Mesothelial cell of epicardium (in vitro differentiated cells): ENCODE measurements around the gene FEN1. TPM values are rescaled to one million over a fixed set of nuclear protein-coding genes. Genes with fewer than 3 reads are reported as not detected.

Experiments
- DNase-seq, 2 experiments: peaks; one replicate each; pipeline ENCODE4 v3.0.0; 2021; ENCODE audit warnings: low spot score in 2 of 2; ENCODE audit not compliant: unreplicated experiment in 2 of 2
- H3K27ac Mint-ChIP-seq: 2 replicates; pipeline ENCODE4 v1.8.0; 2021; ENCODE audit warnings: mixed read lengths
- H3K27me3 Mint-ChIP-seq: 2 replicates; pipeline ENCODE4 v1.8.0; 2021; ENCODE audit warnings: low read depth, mixed read lengths
- H3K36me3 Mint-ChIP-seq: 2 replicates; pipeline ENCODE4 v1.8.0; 2021; ENCODE audit warnings: mixed read lengths
- H3K4me1 Mint-ChIP-seq: 2 replicates; pipeline ENCODE4 v1.8.0; 2021; ENCODE audit warnings: mixed read lengths
- H3K4me3 Mint-ChIP-seq: 2 replicates; pipeline ENCODE4 v1.8.0; 2021; ENCODE audit warnings: mild to moderate bottlenecking, moderate library complexity, mixed read lengths
- H3K9me3 Mint-ChIP-seq: 2 replicates; pipeline ENCODE4 v1.8.0; 2021; ENCODE audit warnings: mixed read lengths
- total RNA-seq: library from RNA; stranded (reverse); gene quantifications from 3 replicates; pipeline ENCODE4 v1.2.1, GENCODE V29; 2021
- TF ChIP-seq, protein P1 (sequence below): fragments of 200-600 bp; sonication (generic); IDR thresholded peaks from one replicate; pipeline ENCODE4 v1.5.0; 2021; ENCODE audit warnings: antibody characterized with exemption; ENCODE audit not compliant: unreplicated experiment

The FEN1 gene
- total RNA-seq, 1 donor from 2014 or later: 20.3 TPM

DNA sequence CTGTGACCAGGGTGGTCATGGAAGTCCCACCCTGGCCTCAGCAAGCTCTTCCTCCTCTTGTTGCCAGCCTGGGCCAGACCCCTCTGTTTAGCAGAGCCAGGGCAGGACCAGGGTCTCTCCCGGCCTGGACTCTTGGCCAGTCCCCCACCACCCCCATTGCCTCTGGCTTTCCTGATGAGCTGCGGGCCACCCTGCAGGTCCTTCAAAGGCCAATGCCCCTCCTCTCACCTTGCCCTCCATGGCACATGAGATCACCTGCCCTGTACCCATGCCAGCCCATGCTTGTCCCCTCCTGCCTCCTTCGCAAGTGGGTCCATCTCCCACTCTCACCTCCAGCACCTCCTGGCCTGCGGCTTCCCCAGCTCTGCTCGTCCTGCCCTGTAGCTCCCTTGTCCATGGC lies 45.8 kb downstream of the FEN1 start:
- H3K4me3 Mint-ChIP-seq: no peak overlapping the region
- H3K9me3 Mint-ChIP-seq: peaks cover 4% of the 10 kb centered on the region
- H3K4me1 Mint-ChIP-seq: peaks cover 19% of the 10 kb centered on the region
- H3K27ac Mint-ChIP-seq: no peak overlapping the region
- H3K27me3 Mint-ChIP-seq: no peaks in the 10 kb centered on the region
- DNase-seq: no peak
- TF ChIP-seq, protein P1, sequence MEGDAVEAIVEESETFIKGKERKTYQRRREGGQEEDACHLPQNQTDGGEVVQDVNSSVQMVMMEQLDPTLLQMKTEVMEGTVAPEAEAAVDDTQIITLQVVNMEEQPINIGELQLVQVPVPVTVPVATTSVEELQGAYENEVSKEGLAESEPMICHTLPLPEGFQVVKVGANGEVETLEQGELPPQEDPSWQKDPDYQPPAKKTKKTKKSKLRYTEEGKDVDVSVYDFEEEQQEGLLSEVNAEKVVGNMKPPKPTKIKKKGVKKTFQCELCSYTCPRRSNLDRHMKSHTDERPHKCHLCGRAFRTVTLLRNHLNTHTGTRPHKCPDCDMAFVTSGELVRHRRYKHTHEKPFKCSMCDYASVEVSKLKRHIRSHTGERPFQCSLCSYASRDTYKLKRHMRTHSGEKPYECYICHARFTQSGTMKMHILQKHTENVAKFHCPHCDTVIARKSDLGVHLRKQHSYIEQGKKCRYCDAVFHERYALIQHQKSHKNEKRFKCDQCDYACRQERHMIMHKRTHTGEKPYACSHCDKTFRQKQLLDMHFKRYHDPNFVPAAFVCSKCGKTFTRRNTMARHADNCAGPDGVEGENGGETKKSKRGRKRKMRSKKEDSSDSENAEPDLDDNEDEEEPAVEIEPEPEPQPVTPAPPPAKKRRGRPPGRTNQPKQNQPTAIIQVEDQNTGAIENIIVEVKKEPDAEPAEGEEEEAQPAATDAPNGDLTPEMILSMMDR: no peak
- peaks cover 44% of the 10 kb centered on the region for H3K36me3 Mint-ChIP-seq

DNA sequence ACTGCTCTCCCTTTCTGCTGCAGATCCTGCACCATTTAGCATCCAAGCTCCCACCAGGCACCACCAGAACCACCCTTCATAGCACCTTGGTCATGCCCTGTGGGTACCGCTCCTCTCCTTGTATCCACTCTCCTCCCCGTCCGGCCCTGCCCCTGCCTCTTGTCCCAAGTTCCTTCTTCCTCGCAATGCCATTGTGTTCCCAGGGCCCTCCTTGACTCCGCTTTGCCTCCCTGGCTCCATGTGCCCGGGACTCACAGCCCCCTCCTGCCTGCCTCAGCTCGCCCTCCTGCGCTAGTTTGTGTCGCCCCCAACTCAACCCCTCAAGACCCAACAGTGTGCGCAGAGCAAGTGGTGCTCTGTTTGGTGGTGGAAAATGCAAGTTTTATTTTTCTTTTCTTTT lies 46.2 kb downstream of the FEN1 start:
- Mint-ChIP-seq H3K27me3 (no peaks in the 10 kb centered on the region), H3K4me1 (peaks cover 15% of the 10 kb centered on the region), H3K36me3 (peaks cover 44% of the 10 kb centered on the region), H3K9me3 (peaks cover 4% of the 10 kb centered on the region), H3K27ac (no peak overlapping the region), H3K4me3 (no peak overlapping the region)
- no peak for DNase-seq
- TF ChIP-seq, protein P1: no peak

DNA sequence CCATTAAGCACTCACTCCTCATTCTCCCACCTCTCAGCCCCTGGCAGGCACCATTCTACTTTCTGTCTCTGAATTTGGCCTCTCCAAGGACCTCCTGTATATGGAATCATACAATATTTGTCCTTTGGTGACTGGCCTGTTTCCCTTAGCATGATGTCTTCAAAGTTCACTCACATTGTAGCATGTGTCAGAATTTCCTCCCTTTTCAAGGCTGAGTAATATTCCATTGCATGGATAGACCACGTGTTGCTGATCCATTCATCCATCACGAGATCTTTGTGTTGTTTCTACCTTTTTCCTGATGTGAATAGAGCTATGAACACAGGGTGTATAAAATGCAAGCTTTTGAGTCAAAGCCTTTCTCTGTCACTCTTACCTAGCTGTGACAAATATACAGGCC lies 47.0 kb downstream of the FEN1 start:
- no peak overlapping the region for H3K4me3 Mint-ChIP-seq
- TF ChIP-seq, protein P1: no peak
- DNase-seq: no peak
- no peaks in the 10 kb centered on the region for H3K27me3 Mint-ChIP-seq
- H3K4me1 Mint-ChIP-seq: peaks cover 8% of the 10 kb centered on the region
- H3K9me3 Mint-ChIP-seq: peaks cover 4% of the 10 kb centered on the region
- no peak overlapping the region for H3K27ac Mint-ChIP-seq
- H3K36me3 Mint-ChIP-seq: peaks cover 44% of the 10 kb centered on the region

DNA sequence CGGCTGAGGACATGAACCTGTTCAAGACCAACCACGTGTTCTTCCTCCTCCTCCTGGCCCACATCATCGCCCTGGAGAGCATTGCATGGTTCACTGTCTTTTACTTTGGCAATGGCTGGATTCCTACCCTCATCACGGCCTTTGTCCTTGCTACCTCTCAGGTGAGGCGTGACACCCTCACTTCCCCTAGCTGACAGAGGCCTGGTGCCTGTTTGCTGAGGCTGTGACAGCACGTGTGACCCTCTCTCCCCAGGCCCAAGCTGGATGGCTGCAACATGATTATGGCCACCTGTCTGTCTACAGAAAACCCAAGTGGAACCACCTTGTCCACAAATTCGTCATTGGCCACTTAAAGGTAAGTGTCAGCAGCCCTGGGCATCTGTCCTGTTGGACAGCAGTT lies 47.7 kb downstream of the FEN1 start:
- Mint-ChIP-seq H3K4me1 (peaks cover 4% of the 10 kb centered on the region), H3K27me3 (no peaks in the 10 kb centered on the region), H3K36me3 (peaks cover 44% of the 10 kb centered on the region), H3K4me3 (no peak overlapping the region), H3K27ac (no peak overlapping the region), H3K9me3 (peaks cover 4% of the 10 kb centered on the region)
- TF ChIP-seq, protein P1: no peak
- DNase-seq: no peak

DNA sequence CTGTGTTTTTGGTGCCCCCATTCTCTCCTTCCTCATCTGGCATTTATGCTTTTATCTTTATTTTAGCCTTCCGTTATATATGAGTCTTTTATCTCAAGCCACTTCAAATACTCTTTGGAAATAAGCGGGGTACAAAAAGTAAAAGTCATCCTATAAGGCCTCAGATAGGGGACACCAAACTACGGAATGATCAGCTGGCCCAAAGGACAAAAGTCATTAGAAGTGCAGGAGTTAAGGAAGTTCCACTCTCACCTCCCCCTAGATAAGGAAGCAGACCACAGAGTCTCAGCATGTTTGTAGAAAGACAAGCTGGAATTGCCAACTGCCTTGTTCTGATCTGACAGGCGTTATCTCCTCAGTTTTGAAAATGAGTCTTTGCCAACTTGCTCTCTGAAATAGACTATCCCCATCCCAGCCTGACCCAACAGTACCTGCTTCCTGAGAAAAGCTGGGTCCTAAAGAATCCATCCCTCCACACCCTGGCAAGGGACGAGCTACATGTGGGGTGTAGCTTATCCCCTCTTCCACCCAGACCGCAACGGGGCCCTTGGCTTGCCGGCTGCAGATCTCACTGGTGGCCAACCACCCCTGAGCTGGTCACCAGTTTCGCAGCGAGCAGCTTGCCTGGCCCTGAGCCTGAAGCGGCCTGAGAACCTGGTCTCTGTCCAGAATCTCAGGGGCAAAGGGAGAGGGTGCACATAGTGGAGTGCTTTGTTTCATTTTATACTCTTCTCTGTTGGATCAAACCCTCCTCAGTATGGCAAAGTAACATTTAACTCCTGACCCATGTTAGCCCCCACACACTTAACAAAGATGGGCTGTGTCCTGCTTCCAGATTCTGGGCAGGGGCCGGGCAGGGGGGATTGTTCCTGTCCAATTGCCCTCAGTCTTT lies 49.2 kb downstream of the FEN1 start:
- Mint-ChIP-seq H3K4me3 (no peak overlapping the region), H3K9me3 (peaks cover 4% of the 10 kb centered on the region), H3K27me3 (no peaks in the 10 kb centered on the region), H3K36me3 (peaks cover 52% of the 10 kb centered on the region), H3K27ac (no peak overlapping the region), H3K4me1 (no peaks in the 10 kb centered on the region)
- TF ChIP-seq, protein P1: no peak
- no peak for DNase-seq
